B cell (primary cell): Measurements from ENCODE around the gene SGIP1. TPM values are rescaled to one million over a fixed set of nuclear protein-coding genes. Genes with fewer than 3 reads are reported as not detected.

ENCODE experiments used
- ATAC-seq: fragments of 200-7000 bp; cut with Tn5 transposase; one replicate; pipeline ENCODE4 v1.10.0; 2021; ENCODE audit warnings: low read depth, mild to moderate bottlenecking, moderate number of reproducible peaks, moderate library complexity
- CTCF ChIA-PET: fragments of 350-600 bp; sonication (Branson Sonifier 250); formaldehyde crosslinking; loops from one replicate; lab custom pipeline; 2021; ENCODE audit warnings: antibody characterized with exemption, inconsistent platforms; lab: Charles Lee
- POLR2A ChIA-PET: fragments of 350-600 bp; sonication (Branson Sonifier 250); formaldehyde crosslinking; loops from one replicate; lab custom pipeline; 2021; ENCODE audit warnings: antibody characterized with exemption; lab: Charles Lee
- DNase-seq: peaks from one replicate; pipeline ENCODE4 v3.0.0; 2013
- H2AFZ ChIP-seq: 2 replicates; pipeline ENCODE4 v1.6.1; 2012; ENCODE audit warnings: mild to moderate bottlenecking, low read depth, low read length; ENCODE audit not compliant: insufficient read depth, poor library complexity, severe bottlenecking
- H3K27ac ChIP-seq, 2 donors: 1 replicate in 1 of 2; 2 replicates in 1 of 2; pipeline ENCODE4 v1.5.1; 2012 to 2013; ENCODE audit warnings: low read length in 2 of 2, mild to moderate bottlenecking in 2 of 2, moderate library complexity in 1 of 2
- H3K27me3 ChIP-seq, 4 experiments: fragments of 200-600 bp in 1 of 4; sonication (generic) in 1 of 4; replicated peaks in 1 of 4; 1 replicate in 2 of 4; 2 replicates in 2 of 4; pipeline versions ENCODE4 v1.6.1 to v1.7.0; 2013 to 2016; ENCODE audit warnings: low read length in 3 of 4, mild to moderate bottlenecking in 2 of 4, mixed read lengths in 1 of 4, moderate library complexity in 1 of 4; ENCODE audit not compliant: insufficient read depth in 4 of 4, control insufficient read depth in 3 of 4; ENCODE audit errors: control extremely low read depth in 1 of 4
- H3K36me3 ChIP-seq, 2 experiments: replicated peaks in 1 of 2; 1 replicate in 1 of 2; 2 replicates in 1 of 2; pipeline versions ENCODE4 v1.6.1 to v1.7.1; 2013; ENCODE audit warnings: low read length in 1 of 2; ENCODE audit not compliant: insufficient read depth in 2 of 2, control insufficient read depth in 1 of 2; ENCODE audit errors: control extremely low read depth in 1 of 2, extremely low read depth in 1 of 2
- H3K4me1 ChIP-seq, 2 donors: fragments of 200-600 bp in 1 of 2; sonication (generic) in 1 of 2; 1 replicate in 1 of 2; 2 replicates in 1 of 2; pipeline versions ENCODE4 v1.5.1 to v1.6.1; 2013 to 2017; ENCODE audit warnings: low read length in 2 of 2; ENCODE audit not compliant: control insufficient read depth in 2 of 2, insufficient read depth in 2 of 2
- H3K4me2 ChIP-seq: replicated peaks from 2 replicates; pipeline ENCODE3; 2012; ENCODE audit warnings: mild to moderate bottlenecking, low read depth, low read length; ENCODE audit not compliant: poor library complexity, severe bottlenecking
- H3K4me3 ChIP-seq, 5 experiments: fragments of 200-600 bp in 1 of 5; sonication (generic) in 1 of 5; 1 replicate in 3 of 5; 2 replicates in 2 of 5; pipeline versions ENCODE4 v1.5.1 to v1.7.0; 2011 to 2016; ENCODE audit warnings: low read length in 4 of 5, mild to moderate bottlenecking in 4 of 5, low read depth in 2 of 5, control low read depth in 1 of 5, moderate library complexity in 1 of 5; ENCODE audit not compliant: insufficient read depth in 1 of 5; ENCODE audit errors: control extremely low read depth in 1 of 5, extremely low read depth in 1 of 5
- H3K79me2 ChIP-seq: fragments of 200-600 bp; sonication (generic); one replicate; pipeline ENCODE4 v1.6.0; 2016; ENCODE audit warnings: low read length; ENCODE audit not compliant: control insufficient read depth, insufficient read depth
- H3K9ac ChIP-seq: fragments of 200-600 bp; sonication (generic); 2 replicates; pipeline ENCODE4 v1.6.1; 2017; ENCODE audit warnings: mild to moderate bottlenecking, low read length, moderate library complexity
- H3K9me3 ChIP-seq, 3 donors: one replicate each; pipeline versions ENCODE4 v1.6.1 to v1.7.1; 2013; ENCODE audit warnings: low read length in 2 of 3; ENCODE audit not compliant: control insufficient read depth in 2 of 3, insufficient read depth in 1 of 3; ENCODE audit errors: control extremely low read depth in 1 of 3
- H4K20me1 ChIP-seq: 2 replicates; pipeline ENCODE4 v1.6.0; 2012; ENCODE audit warnings: mild to moderate bottlenecking, low read length; ENCODE audit not compliant: insufficient read depth, control insufficient read depth, poor library complexity, severe bottlenecking
- H3K27ac Mint-ChIP-seq: one replicate; pipeline ENCODE4 v1.8.0; 2021; ENCODE audit warnings: mixed read lengths
- H3K27me3 Mint-ChIP-seq: one replicate; pipeline ENCODE4 v1.8.0; 2021; ENCODE audit warnings: mixed read lengths
- H3K4me1 Mint-ChIP-seq: one replicate; pipeline ENCODE4 v1.8.0; 2021; ENCODE audit warnings: mixed read lengths
- H3K4me3 Mint-ChIP-seq: one replicate; pipeline ENCODE4 v1.8.0; 2021; ENCODE audit warnings: mixed read lengths
- H3K9me3 Mint-ChIP-seq: one replicate; pipeline ENCODE4 v1.8.0; 2022; ENCODE audit warnings: mixed read lengths; ENCODE audit not compliant: insufficient read depth
- EZH2 ChIP-seq: IDR thresholded peaks from 2 replicates; pipeline ENCODE4 v1.6.1; 2012; ENCODE audit warnings: borderline replicate concordance, low read depth, mild to moderate bottlenecking, moderate library complexity, low read length; ENCODE audit not compliant: insufficient read depth, poor library complexity, severe bottlenecking
- WGBS: methylation state at CpG from one replicate; pipeline ENCODE4 v1.1.5; 2013; ENCODE audit warnings: missing lambda C conversion rate; ENCODE audit not compliant: insufficient coverage; 5-methylcytosine and 5-hydroxymethylcytosine counted together
- intact Hi-C: fragments of 100-400 bp; cut with micrococcal nuclease; formaldehyde crosslinking; loops from one replicate; pipeline ENCODE4 v1.10.0; 2022
- polyA plus RNA-seq: library from polyadenylated mRNA; depleted of rRNA; stranded (reverse); fragments of >200 nt; gene quantifications from 2 replicates; pipeline ENCODE4 v1.2.3, GENCODE V29; 2012
- total RNA-seq, 2 donors: library from RNA; stranded (reverse); fragments of 120-200 nt in 1 of 2; gene quantifications; 1 replicate in 1 of 2; 2 replicates in 1 of 2; pipeline versions ENCODE4 v1.2.3 to v1.2.4, GENCODE V29; 2013 to 2022
- TF ChIP-seq, protein P1 (sequence below): fragments of 200-600 bp; IDR thresholded peaks from one replicate; pipeline ENCODE4 v1.8.0; 2022; ENCODE audit warnings: antibody characterized with exemption, mild to moderate bottlenecking

Gene SGIP1
- total and polyA plus RNA-seq, 2 donors (not counting 1 experiment from before 2014, with no cell fraction given) = not detected

- Histone ChIP-seq H3K36me3 (no peaks in the 10 kb centered on the region), H3K27ac (no peak overlapping the region), H3K9ac (no peak overlapping the region), H3K27me3 (no peaks in the 10 kb centered on the region), H3K4me2 (no peak overlapping the region), H2AFZ (no peak overlapping the region), H3K4me3 (no peak overlapping the region), H3K79me2 (no peaks in the 10 kb centered on the region), H4K20me1 (no peaks in the 10 kb centered on the region), H3K9me3 (no peaks in the 10 kb centered on the region), H3K4me1 (no peaks in the 10 kb centered on the region)
- H3K4me3 Mint-ChIP-seq = no peak overlapping the region
- 100% methylated on average over 1 of the region's 3 CpGs for WGBS
- ChIA-PET POLR2A (no interaction called here), CTCF (no interaction called here)
- intact Hi-C loops = no loop called here
- DNase-seq (no peak), ATAC-seq (no peak)
- no peaks in the 10 kb centered on the region for H3K4me1 Mint-ChIP-seq
- no peak for TF ChIP-seq EZH2
- TF ChIP-seq, protein P1, sequence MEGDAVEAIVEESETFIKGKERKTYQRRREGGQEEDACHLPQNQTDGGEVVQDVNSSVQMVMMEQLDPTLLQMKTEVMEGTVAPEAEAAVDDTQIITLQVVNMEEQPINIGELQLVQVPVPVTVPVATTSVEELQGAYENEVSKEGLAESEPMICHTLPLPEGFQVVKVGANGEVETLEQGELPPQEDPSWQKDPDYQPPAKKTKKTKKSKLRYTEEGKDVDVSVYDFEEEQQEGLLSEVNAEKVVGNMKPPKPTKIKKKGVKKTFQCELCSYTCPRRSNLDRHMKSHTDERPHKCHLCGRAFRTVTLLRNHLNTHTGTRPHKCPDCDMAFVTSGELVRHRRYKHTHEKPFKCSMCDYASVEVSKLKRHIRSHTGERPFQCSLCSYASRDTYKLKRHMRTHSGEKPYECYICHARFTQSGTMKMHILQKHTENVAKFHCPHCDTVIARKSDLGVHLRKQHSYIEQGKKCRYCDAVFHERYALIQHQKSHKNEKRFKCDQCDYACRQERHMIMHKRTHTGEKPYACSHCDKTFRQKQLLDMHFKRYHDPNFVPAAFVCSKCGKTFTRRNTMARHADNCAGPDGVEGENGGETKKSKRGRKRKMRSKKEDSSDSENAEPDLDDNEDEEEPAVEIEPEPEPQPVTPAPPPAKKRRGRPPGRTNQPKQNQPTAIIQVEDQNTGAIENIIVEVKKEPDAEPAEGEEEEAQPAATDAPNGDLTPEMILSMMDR = no peak
- no peaks in the 10 kb centered on the region for H3K9me3 Mint-ChIP-seq
- H3K27ac Mint-ChIP-seq = no peak overlapping the region
- peaks cover 6% of the 10 kb centered on the region for H3K27me3 Mint-ChIP-seq
These were observed 12.1 kb upstream of the SGIP1 start for GRCh38 chr1:66521721-66522365.

DNA sequence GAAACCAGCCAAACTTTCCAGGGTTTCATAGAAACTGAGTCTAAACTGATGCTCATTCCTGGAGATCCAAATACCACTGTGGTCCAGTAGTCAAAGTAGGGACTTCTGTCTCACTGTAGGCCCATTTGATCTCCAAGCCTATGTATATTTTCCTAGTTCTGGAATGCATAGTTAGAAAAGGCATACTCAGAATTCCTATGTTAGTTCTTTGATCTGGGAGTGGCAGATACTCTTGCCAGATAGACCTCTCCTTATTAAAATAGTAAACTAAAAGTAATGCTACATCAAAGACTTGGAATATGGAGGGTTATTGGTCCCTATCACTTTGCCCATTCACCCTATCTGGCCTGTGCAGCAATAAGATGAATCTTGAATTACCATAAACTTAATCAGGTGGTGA lies 10.4 kb upstream of the SGIP1 start:
- Histone ChIP-seq H3K79me2 (no peaks in the 10 kb centered on the region), H3K27me3 (no peaks in the 10 kb centered on the region), H3K4me3 (no peak overlapping the region), H3K4me2 (no peak overlapping the region), H3K27ac (no peak overlapping the region), H3K9ac (no peak overlapping the region), H3K4me1 (no peaks in the 10 kb centered on the region), H3K9me3 (no peaks in the 10 kb centered on the region), H4K20me1 (no peaks in the 10 kb centered on the region), H2AFZ (no peak overlapping the region), H3K36me3 (no peaks in the 10 kb centered on the region)
- no peak overlapping the region for H3K27ac Mint-ChIP-seq
- ChIA-PET CTCF (no interaction called here), POLR2A (no interaction called here)
- intact Hi-C loops = no loop called here
- peaks cover 6% of the 10 kb centered on the region for H3K27me3 Mint-ChIP-seq
- no peak for DNase-seq
- no peaks in the 10 kb centered on the region for H3K4me1 Mint-ChIP-seq
- H3K4me3 Mint-ChIP-seq = no peak overlapping the region
- no peak for ATAC-seq
- TF ChIP-seq, protein P1 = no peak
- TF ChIP-seq EZH2 = no peak
- no peaks in the 10 kb centered on the region for H3K9me3 Mint-ChIP-seq
